Panc1 (cell line): ENCODE results near the gene SLC5A11. TPM values are rescaled to one million over a fixed set of nuclear protein-coding genes. Genes with fewer than 3 reads are reported as not detected.

Experiments used
- ATAC-seq: fragments of 200-7000 bp; cut with Tn5 transposase; 2 replicates; pipeline ENCODE4 v1.9.1; 2020; ENCODE audit warnings: mild to moderate bottlenecking, moderate library complexity
- BruUV-seq: library from RNA; stranded (reverse); fragments of 400-500 nt; replicated peaks from 2 replicates; lab custom pipeline; 2021; lab: Mats Ljungman, UMichigan
- CTCF ChIA-PET: fragments of 300-600 bp; sonication (Branson Sonifier 250); formaldehyde crosslinking; loops from one replicate; lab custom pipeline; 2022; ENCODE audit warnings: antibody characterized with exemption; lab: Charles Lee
- POLR2A ChIA-PET: fragments of 300-600 bp; sonication (Branson Sonifier 250); formaldehyde crosslinking; loops from one replicate; lab custom pipeline; 2022; ENCODE audit warnings: antibody characterized with exemption; lab: Charles Lee
- DNase-seq: peaks from one replicate; pipeline ENCODE4 v3.0.0-alpha.2; 2010; ENCODE audit warnings: low read depth, low spot score
- H3K27ac ChIP-seq: 2 replicates; pipeline ENCODE4 v1.5.1; 2011; ENCODE audit warnings: mild to moderate bottlenecking, low read length, inconsistent platforms
- H3K27me3 ChIP-seq: fragments of 200-500 bp; sonication (Bioruptor generic); 2 replicates; pipeline ENCODE4 v1.6.0; 2014; ENCODE audit warnings: low read length, inconsistent platforms; ENCODE audit not compliant: control insufficient read depth, insufficient read depth
- H3K36me3 ChIP-seq: fragments of 200-500 bp; sonication (Bioruptor generic); 2 replicates; pipeline ENCODE4 v1.5.1; 2014; ENCODE audit warnings: inconsistent platforms, mild to moderate bottlenecking, low read length, moderate library complexity; ENCODE audit not compliant: control insufficient read depth, insufficient read depth
- H3K4me1 ChIP-seq: 2 replicates; pipeline ENCODE4 v1.5.1; 2011; ENCODE audit warnings: inconsistent platforms, mild to moderate bottlenecking, low read length, moderate library complexity; ENCODE audit not compliant: control insufficient read depth, insufficient read depth
- H3K4me3 ChIP-seq, 2 experiments: 2 replicates each; pipeline ENCODE4 v1.5.1; 2011 to 2012; ENCODE audit warnings: low read depth in 2 of 2, low read length in 2 of 2, mild to moderate bottlenecking in 2 of 2, inconsistent platforms in 1 of 2, moderate library complexity in 1 of 2
- H3K9me3 ChIP-seq: fragments of 200-500 bp; sonication (Bioruptor generic); 2 replicates; pipeline ENCODE4 v1.5.1; 2014; ENCODE audit warnings: low read depth, mild to moderate bottlenecking, inconsistent platforms, low read length, moderate library complexity; ENCODE audit not compliant: control insufficient read depth, insufficient read depth
- CTCF ChIP-seq: fragments of 450-650 bp; IDR thresholded peaks from 2 replicates; pipeline ENCODE4 v1.5.1; 2017; ENCODE audit warnings: mild to moderate bottlenecking
- POLR2AphosphoS5 ChIP-seq: IDR thresholded peaks from 2 replicates; pipeline ENCODE4 v1.6.1; 2012; ENCODE audit warnings: mild to moderate bottlenecking, low read depth, low read length, moderate library complexity
- SIN3A ChIP-seq: IDR thresholded peaks from 2 replicates; pipeline ENCODE4 v1.6.1; 2012; ENCODE audit warnings: low read depth, mild to moderate bottlenecking, low read length, moderate library complexity, borderline replicate concordance; ENCODE audit not compliant: insufficient read depth
- TCF7L2 ChIP-seq: IDR thresholded peaks from 2 replicates; pipeline ENCODE4 v1.6.1; 2011; ENCODE audit warnings: mild to moderate bottlenecking, low read depth, low read length, inconsistent platforms
- in situ Hi-C: cut with HindIII; loops from 2 replicates; pipeline ENCODE4 v1.10.0; 2016; ENCODE audit warnings: low sequenced_read_pairs, low pct_unique_long_range_greater_than_20kb
- intact Hi-C: fragments of 100-400 bp; cut with micrococcal nuclease; formaldehyde crosslinking; loops from one replicate; pipeline ENCODE4 v1.10.0; 2022; ENCODE audit not compliant: unreplicated experiment
- total RNA-seq: library from RNA; stranded (reverse); gene quantifications from one replicate; pipeline ENCODE4 v1.2.1, GENCODE V29; 2021; ENCODE audit not compliant: unreplicated experiment
- TF ChIP-seq, protein P1 (sequence below), 2 experiments: IDR thresholded peaks; 2 replicates each; pipeline ENCODE4 v1.6.1; 2011 to 2012; ENCODE audit warnings: low read depth in 2 of 2, control low read depth in 1 of 2, low read length in 1 of 2, mild to moderate bottlenecking in 1 of 2, moderate library complexity in 1 of 2; ENCODE audit not compliant: insufficient read depth in 1 of 2

Gene SLC5A11
- total RNA-seq, 1 experiment from 2014 or later: 0.13 TPM

GRCh38 chr16:24930440-24930839, 84.7 kb downstream of the SLC5A11 start:
- ChIA-PET CTCF (no interaction called here), POLR2A (no interaction called here)
- in situ Hi-C loops: no loop called here
- Histone ChIP-seq H3K4me3 (no peak overlapping the region), H3K27ac (no peak overlapping the region), H3K36me3 (no peaks in the 10 kb centered on the region), H3K4me1 (no peaks in the 10 kb centered on the region), H3K9me3 (no peaks in the 10 kb centered on the region), H3K27me3 (no peaks in the 10 kb centered on the region)
- DNase-seq (no peak), ATAC-seq (no peak)
- intact Hi-C loops: no loop called here
- TF ChIP-seq, protein P1, sequence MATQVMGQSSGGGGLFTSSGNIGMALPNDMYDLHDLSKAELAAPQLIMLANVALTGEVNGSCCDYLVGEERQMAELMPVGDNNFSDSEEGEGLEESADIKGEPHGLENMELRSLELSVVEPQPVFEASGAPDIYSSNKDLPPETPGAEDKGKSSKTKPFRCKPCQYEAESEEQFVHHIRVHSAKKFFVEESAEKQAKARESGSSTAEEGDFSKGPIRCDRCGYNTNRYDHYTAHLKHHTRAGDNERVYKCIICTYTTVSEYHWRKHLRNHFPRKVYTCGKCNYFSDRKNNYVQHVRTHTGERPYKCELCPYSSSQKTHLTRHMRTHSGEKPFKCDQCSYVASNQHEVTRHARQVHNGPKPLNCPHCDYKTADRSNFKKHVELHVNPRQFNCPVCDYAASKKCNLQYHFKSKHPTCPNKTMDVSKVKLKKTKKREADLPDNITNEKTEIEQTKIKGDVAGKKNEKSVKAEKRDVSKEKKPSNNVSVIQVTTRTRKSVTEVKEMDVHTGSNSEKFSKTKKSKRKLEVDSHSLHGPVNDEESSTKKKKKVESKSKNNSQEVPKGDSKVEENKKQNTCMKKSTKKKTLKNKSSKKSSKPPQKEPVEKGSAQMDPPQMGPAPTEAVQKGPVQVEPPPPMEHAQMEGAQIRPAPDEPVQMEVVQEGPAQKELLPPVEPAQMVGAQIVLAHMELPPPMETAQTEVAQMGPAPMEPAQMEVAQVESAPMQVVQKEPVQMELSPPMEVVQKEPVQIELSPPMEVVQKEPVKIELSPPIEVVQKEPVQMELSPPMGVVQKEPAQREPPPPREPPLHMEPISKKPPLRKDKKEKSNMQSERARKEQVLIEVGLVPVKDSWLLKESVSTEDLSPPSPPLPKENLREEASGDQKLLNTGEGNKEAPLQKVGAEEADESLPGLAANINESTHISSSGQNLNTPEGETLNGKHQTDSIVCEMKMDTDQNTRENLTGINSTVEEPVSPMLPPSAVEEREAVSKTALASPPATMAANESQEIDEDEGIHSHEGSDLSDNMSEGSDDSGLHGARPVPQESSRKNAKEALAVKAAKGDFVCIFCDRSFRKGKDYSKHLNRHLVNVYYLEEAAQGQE (IDR thresholded peaks at IDR 0.05; ENCODE audit: insufficient read depth in 1 of 2, low read depth in 2 of 2, low read length in 1 of 2): no peak
- TF ChIP-seq TCF7L2 (no peak), POLR2AphosphoS5 (no peak), SIN3A (no peak), CTCF (no peak)
- no TSS peak for BruUV-seq

- no peak overlapping the region for H3K27ac ChIP-seq
- no peak for TF ChIP-seq SIN3A
- TF ChIP-seq CTCF: no peak
- TF ChIP-seq TCF7L2: no peak
- no peak for TF ChIP-seq POLR2AphosphoS5
- TF ChIP-seq, protein P1 (IDR thresholded peaks at IDR 0.05; ENCODE audit: insufficient read depth in 1 of 2, low read depth in 2 of 2, low read length in 1 of 2): no peak
- H3K27me3 ChIP-seq: no peaks in the 10 kb centered on the region
- H3K9me3 ChIP-seq: no peaks in the 10 kb centered on the region
- no peak overlapping the region for H3K4me3 ChIP-seq
- ATAC-seq (no peak), DNase-seq (no peak)
- in situ Hi-C loops: no loop called here
- no TSS peak for BruUV-seq
- ChIA-PET CTCF (no interaction called here), POLR2A (no interaction called here)
- intact Hi-C loops: no loop called here
- no peaks in the 10 kb centered on the region for H3K4me1 ChIP-seq
- no peaks in the 10 kb centered on the region for H3K36me3 ChIP-seq
These were observed 85.3 kb downstream of the SLC5A11 start for GRCh38 chr16:24931091-24931490.
